Mucosa of descending colon (tissue), 3 donors: Measurements from ENCODE around the gene MAN2A1. TPM values are rescaled to one million over a fixed set of nuclear protein-coding genes. Genes with fewer than 3 reads are reported as not detected.

Source experiments
- ATAC-seq: fragments of 200-7000 bp; cut with Tn5 transposase; one replicate; pipeline ENCODE4 v1.9.1; 2020; ENCODE audit warnings: mild to moderate bottlenecking, moderate library complexity
- DNase-seq, 3 donors: peaks; one replicate each; pipeline ENCODE4 v3.0.0-alpha.2; 2020
- H3K36me3 ChIP-seq: fragments of 200-600 bp; one replicate; pipeline ENCODE4 v1.8.0; 2021; ENCODE audit warnings: low read depth, mild to moderate bottlenecking
- H3K4me1 ChIP-seq: fragments of 200-600 bp; one replicate; pipeline ENCODE4 v1.8.0; 2021; ENCODE audit warnings: low read depth, mild to moderate bottlenecking
- H3K4me3 ChIP-seq: fragments of 200-600 bp; one replicate; pipeline ENCODE4 v1.8.0; 2021; ENCODE audit warnings: mild to moderate bottlenecking
- H3K9me3 ChIP-seq: fragments of 200-600 bp; one replicate; pipeline ENCODE4 v1.8.0; 2021; ENCODE audit warnings: mild to moderate bottlenecking
- intact Hi-C, 2 donors: fragments of 100-400 bp; cut with DNase I in 1 of 2; cut with micrococcal nuclease in 1 of 2; formaldehyde crosslinking; loops; one replicate each; pipeline versions ENCODE4 v1.11.0 to v1.11.1; 2022; cut with DNase I, micrococcal nuclease
- total RNA-seq, 3 donors: library from RNA; stranded (reverse); fragmentation: NEBNext Ultra II Directional in 2 of 3; extraction: Animal tissue kit (Norgen Biotek cat#: 25700) in 2 of 3; gene quantifications; one replicate each; pipeline versions ENCODE4 v1.2.1 to v1.2.4, GENCODE V29; 2021 to 2023
- TF ChIP-seq, protein P1 (sequence below): fragments of 200-600 bp; IDR thresholded peaks from one replicate; pipeline ENCODE4 v1.8.0; 2022; ENCODE audit warnings: antibody characterized with exemption, mild to moderate bottlenecking
- donor health status: DM: no; HTN: no; CAD: no; lungs with moderate emphysema.
- donor health status: DM: no; HTN: no; CAD: no.
- donor health status: DM: no; HTN: yes; CAD: no.

The MAN2A1 gene
- total RNA-seq, 3 donors from 2014 or later: 56.8 to 88.7 (median 75.1) TPM

DNA sequence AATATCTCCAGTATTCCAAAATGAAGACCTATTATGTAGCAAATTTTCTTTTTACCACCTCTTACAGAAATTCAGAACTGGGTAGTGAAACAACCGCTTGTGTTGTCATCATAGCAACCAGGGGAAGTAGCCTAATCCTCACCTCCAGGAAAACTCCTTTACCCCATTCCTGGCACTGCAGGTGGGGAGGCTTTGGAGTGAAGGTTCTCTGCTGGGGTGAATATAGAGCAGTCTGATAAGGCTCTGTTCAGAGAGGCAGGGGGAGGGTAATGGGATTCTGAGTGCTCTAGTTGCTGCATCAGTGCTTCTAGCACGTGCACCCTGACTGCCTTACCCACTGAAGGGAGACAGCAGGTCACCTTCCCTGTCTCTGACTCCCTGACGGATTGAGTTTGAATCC is 116.2 kb downstream of the MAN2A1 start:
- DNase-seq: no peak
- ATAC-seq: no peak
- Histone ChIP-seq H3K4me1 (no peaks in the 10 kb centered on the region), H3K9me3 (no peaks in the 10 kb centered on the region), H3K4me3 (no peak overlapping the region), H3K36me3 (no peaks in the 10 kb centered on the region)
- TF ChIP-seq, protein P1, sequence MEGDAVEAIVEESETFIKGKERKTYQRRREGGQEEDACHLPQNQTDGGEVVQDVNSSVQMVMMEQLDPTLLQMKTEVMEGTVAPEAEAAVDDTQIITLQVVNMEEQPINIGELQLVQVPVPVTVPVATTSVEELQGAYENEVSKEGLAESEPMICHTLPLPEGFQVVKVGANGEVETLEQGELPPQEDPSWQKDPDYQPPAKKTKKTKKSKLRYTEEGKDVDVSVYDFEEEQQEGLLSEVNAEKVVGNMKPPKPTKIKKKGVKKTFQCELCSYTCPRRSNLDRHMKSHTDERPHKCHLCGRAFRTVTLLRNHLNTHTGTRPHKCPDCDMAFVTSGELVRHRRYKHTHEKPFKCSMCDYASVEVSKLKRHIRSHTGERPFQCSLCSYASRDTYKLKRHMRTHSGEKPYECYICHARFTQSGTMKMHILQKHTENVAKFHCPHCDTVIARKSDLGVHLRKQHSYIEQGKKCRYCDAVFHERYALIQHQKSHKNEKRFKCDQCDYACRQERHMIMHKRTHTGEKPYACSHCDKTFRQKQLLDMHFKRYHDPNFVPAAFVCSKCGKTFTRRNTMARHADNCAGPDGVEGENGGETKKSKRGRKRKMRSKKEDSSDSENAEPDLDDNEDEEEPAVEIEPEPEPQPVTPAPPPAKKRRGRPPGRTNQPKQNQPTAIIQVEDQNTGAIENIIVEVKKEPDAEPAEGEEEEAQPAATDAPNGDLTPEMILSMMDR: no peak
- intact Hi-C loops: no loop called here

DNA sequence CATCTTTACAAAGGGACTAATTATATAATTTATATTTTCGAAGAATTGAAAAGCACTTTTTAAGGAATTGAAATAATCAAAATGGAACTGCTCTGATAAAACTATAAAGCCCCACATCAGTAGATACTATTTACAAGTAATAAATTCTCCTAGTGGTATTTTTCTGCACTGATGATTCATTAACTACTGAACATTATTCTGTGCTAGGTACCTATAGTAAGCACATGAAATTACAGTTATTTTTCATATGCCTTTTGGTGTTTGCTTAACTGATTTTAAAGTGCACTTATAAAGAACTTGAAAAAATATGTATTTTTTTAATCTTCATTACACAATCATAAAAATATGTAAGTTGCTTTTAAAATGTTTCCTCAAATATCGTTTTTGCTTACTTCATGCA is 123.0 kb downstream of the MAN2A1 start:
- H3K4me3 ChIP-seq: no peak overlapping the region
- TF ChIP-seq, protein P1: no peak
- no peaks in the 10 kb centered on the region for H3K36me3 ChIP-seq
- no peaks in the 10 kb centered on the region for H3K9me3 ChIP-seq
- no peak for ATAC-seq
- no peaks in the 10 kb centered on the region for H3K4me1 ChIP-seq
- intact Hi-C loops: no loop called here
- DNase-seq: no peak

DNA sequence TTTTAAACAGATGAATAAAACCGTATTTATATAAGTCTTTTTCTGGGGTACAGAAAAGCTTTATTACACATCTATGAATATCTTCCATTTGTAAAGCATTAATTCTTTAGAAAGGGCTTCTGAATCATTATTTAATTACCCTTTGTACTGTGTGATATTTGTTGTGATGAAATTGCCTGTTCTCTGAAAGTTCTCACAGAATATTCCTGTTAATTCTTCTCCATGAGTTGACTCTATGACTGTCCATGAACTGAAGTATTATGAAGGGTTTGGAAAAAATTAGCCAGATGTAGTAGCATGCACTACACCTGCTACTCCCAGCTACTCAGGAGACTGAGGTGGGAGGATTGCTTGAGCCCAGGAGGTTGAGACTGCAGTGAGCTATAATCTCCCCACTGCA is 127.0 kb downstream of the MAN2A1 start:
- H3K4me3 ChIP-seq: no peak overlapping the region
- TF ChIP-seq, protein P1: no peak
- no peaks in the 10 kb centered on the region for H3K36me3 ChIP-seq
- intact Hi-C loops: no loop called here
- H3K9me3 ChIP-seq: no peaks in the 10 kb centered on the region
- no peaks in the 10 kb centered on the region for H3K4me1 ChIP-seq
- ATAC-seq (no peak), DNase-seq (no peak)

DNA sequence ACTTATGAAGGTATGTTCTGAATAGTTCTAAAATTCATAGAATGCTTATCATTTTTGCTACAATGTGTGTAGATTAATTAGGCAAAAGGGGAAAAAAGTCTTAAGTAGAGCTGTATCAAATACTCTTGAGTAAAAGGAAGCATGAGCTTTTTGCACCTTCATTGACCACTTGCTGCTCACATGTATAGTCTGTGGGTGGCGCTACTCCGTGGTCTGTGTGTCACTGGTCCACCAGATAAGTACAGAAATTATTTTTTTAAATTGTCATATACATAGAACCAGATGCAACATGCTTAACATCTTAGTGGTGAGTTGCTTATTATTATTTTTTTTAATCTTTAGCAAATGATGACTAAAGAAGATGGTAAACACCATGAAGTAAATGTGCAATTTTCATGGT is 130.2 kb downstream of the MAN2A1 start:
- no peak for ATAC-seq
- Histone ChIP-seq H3K9me3 (no peaks in the 10 kb centered on the region), H3K4me1 (no peaks in the 10 kb centered on the region), H3K36me3 (no peaks in the 10 kb centered on the region), H3K4me3 (no peak overlapping the region)
- intact Hi-C loops: no loop called here
- TF ChIP-seq, protein P1: no peak
- DNase-seq: no peak

DNA sequence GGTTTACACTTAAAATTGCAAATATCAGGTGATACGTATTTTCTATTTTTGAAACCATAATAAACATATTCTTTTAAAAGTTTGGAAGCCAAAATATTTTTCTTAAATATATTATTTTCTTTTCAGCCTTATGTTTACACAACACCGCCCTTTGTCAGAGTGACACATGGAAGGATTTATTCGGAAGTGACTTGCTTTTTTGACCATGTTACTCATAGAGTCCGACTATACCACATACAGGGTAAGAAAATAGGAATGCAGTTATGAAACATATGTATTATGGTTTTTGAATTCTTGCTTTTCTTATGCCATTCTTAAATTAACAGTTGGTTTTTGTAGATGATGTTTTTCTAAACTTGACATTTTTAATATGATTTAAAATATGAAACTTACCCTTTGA is 133.9 kb downstream of the MAN2A1 start:
- Histone ChIP-seq H3K4me1 (no peaks in the 10 kb centered on the region), H3K4me3 (no peak overlapping the region), H3K9me3 (no peaks in the 10 kb centered on the region), H3K36me3 (no peaks in the 10 kb centered on the region)
- DNase-seq (no peak), ATAC-seq (no peak)
- intact Hi-C loops: no loop called here
- TF ChIP-seq, protein P1: no peak

DNA sequence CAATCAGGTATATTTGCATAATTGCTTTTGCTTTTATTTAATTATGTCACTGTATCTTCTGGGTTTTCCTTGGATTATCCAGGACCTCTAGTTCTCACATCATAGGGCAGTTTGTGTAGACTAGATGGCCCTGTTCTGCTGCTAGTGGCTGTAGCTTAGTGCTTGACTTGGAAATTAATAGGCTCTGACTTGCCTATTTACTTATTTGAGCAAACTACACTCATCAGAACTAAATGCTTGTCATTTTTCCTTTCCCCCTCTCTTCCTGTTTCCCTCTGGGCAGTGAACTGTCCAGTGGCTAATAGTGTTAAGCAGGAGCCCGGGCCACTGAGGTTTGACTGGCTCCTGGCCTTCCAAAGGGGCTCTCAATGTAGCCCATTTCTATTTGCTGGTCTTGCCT is 135.7 kb downstream of the MAN2A1 start:
- DNase-seq (no peak), ATAC-seq (no peak)
- TF ChIP-seq, protein P1: no peak
- no peak overlapping the region for H3K4me3 ChIP-seq
- intact Hi-C loops: no loop called here
- no peaks in the 10 kb centered on the region for H3K4me1 ChIP-seq
- no peaks in the 10 kb centered on the region for H3K36me3 ChIP-seq
- H3K9me3 ChIP-seq: no peaks in the 10 kb centered on the region
